Amniotic stem cell (primary cell): Measurements from ENCODE around the gene KIF3B.
"Not testable (repeated sequence)": the region's sequence is repeated elsewhere in the genome, so short reads cannot be mapped to it uniquely, and the experiment has no call there.

ENCODE experiments used
- DNase-seq: peaks from one replicate; lab custom pipeline; 2025; lab: John Stamatoyannopoulos, UW

Gene KIF3B

DNA sequence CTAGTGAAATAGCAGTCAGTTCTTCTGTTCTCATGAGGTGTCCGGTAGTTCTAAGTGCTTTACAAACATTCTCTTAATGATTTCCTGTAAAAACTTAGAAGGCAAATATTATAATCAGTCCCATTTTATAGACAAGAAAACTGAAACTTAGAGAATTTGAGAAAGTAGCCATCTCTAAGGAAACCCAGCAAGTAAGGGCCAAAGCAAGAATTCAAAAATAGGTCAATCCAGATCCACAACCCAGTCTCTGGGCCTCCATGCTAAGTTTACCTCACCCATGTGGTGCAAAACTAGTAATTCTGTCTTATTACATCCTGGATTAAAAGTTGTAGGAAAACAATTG lies 53.1 kb downstream of the KIF3B start:
- no peak for DNase-seq

- no peak for DNase-seq
Measured at GRCh38 chr20:32332614-32333013, 55.2 kb downstream of the KIF3B start.

DNA sequence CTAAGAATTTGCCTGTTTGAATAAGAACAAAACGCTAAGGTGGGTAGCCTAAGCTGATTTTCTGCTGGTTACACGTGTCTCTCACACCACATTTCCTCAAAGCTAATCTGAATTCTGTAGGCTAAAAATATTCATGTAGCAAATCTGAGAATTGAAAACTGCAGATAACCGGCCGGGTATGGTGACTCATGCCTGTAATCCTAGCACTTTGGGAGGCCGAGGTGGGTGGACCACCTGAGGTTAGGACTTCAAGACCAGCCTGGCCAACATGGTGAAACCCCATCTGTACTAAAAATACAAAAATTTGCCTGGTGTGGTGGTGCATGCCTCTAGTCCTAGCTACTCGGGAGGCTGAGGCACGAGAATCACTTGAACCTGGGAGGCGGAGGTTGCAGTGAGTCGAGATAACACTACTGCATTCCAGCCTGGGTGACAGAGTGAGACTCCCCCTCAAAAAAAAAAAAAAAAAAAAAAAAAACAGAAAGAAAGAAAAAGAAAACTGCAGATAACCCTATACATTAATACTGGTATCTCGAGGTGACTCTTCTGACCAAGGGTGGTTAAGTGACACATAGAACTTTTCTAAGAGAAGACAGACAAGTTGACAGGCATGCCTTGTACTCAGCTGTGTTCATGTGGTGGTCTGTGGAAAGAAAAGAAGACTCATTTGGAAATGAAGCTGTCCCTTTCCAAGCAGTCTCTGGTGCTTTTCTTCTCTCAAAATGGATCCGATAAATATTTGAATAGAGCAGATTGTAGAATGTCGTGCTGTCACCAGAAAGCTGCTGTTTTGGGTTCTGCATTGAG lies 55.9 kb downstream of the KIF3B start:
- no peak for DNase-seq

DNA sequence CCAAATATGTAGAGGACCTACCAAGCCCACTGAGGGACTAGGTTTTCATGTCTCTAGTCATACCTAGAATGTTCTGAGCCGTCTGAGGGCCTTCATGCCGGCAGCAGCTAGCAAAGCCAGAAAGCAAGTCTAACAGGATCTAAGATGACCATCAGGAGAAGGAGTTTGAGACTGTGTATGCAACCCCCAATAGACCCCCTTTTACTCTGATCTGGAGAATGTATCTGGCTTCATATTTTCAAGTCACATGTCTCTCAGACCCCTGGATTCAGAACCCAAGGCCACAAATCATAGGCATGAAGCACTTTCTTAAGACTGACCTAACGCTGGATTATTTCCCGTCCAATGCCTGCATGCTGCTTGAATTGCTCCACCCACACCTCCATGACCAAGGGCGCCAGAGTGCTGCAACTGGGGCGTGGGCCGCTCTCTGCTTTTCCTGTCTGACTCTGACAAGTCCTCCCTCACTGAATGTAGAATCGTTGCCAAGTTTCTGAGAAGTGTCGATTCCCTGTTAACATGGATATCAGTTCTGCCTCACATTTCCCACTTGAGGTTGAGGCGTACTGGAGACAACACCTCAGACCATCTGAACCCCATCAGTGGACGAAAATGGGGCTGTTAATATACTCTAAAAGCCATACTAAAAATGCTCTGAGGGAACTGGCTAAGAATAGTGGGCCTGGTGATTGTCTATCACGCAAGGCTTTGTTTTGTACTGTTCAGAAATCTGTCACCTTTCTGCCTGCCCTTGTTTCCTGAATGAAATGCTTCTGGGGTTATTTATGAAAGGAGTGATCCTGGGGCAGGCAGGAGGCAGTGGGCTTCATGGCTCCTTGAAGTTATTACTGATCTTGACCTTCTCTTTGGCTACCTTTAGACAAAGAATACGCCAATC lies 56.8 kb downstream of the KIF3B start:
- DNase-seq = no peak

- no peak for DNase-seq
Measured at GRCh38 chr20:32336918-32337347, 59.5 kb downstream of the KIF3B start.

DNA sequence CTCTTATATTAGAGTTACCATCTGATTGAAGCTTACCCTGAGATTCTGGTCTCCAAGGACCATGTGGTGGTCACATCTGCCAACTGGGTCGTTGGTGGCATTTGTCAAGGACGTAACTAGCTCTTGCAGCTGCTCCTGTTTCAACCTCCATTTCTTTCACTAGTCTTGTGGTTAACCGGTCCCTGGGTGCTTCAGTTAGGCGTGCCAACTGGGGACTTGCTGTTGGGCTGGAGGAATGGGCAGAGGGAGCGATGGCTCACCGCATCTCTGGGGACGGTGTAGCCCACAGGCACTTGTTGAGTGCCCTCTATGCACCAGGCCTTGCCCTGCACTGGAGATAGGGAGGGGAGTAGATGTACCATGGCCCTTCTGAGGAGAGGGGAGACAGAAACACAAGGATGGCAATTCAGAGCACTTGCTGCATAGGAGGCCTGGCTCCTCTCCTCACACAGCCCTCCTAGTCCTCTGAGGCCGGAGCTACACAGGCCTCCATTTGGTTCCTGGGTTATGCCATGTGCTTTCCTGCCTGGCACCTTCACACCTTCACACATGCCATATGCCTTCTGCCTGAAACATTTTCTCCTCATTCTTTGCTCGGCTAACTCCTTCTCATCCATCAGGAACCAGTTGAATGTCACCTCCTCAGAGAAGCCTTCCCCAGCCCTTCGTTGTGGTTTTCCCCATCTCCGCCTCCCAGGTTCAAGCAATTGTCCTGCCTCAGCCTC lies 60.6 kb downstream of the KIF3B start:
- DNase-seq = no peak

- no peak for DNase-seq
Measured at GRCh38 chr20:32338665-32339064, 61.2 kb downstream of the KIF3B start.

DNA sequence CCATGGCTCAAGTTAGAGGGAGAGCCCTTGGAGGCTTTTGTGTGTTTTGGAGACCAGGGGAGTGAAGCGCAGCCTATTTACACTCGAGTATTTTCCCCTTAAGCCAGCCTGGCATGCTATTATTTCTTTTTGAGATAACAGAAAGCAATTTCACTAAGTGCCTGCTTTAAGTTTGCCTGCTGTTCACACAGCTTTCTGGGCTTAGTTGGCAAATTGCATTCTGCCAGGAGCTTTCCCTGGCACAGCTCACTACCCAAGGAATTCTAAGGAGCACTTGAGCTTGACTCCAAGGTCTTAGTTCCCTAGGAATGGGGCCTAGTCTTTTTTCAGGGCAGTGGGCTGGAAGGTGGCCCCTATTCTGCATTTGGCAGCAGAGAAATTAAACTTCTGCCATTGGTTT lies 61.7 kb downstream of the KIF3B start:
- DNase-seq = no peak

GRCh38 chr20:32341053-32341452 lies 63.6 kb downstream of the KIF3B start:
- not testable (repeated sequence) for DNase-seq

- DNase-seq = no peak
Measured at GRCh38 chr20:32343439-32343838, 66.0 kb downstream of the KIF3B start.

- no peak for DNase-seq
Measured at GRCh38 chr20:32344835-32345506, 67.5 kb downstream of the KIF3B start.

- DNase-seq = no peak
Measured at GRCh38 chr20:32348207-32348606, 70.8 kb downstream of the KIF3B start.

- no peak for DNase-seq
Measured at GRCh38 chr20:32350421-32350820, 73.0 kb downstream of the KIF3B start.

- no peak for DNase-seq
Measured at GRCh38 chr20:32352121-32352720, 74.8 kb downstream of the KIF3B start.

GRCh38 chr20:32353848-32354496 lies 76.5 kb downstream of the KIF3B start:
- DNase-seq = no peak

DNA sequence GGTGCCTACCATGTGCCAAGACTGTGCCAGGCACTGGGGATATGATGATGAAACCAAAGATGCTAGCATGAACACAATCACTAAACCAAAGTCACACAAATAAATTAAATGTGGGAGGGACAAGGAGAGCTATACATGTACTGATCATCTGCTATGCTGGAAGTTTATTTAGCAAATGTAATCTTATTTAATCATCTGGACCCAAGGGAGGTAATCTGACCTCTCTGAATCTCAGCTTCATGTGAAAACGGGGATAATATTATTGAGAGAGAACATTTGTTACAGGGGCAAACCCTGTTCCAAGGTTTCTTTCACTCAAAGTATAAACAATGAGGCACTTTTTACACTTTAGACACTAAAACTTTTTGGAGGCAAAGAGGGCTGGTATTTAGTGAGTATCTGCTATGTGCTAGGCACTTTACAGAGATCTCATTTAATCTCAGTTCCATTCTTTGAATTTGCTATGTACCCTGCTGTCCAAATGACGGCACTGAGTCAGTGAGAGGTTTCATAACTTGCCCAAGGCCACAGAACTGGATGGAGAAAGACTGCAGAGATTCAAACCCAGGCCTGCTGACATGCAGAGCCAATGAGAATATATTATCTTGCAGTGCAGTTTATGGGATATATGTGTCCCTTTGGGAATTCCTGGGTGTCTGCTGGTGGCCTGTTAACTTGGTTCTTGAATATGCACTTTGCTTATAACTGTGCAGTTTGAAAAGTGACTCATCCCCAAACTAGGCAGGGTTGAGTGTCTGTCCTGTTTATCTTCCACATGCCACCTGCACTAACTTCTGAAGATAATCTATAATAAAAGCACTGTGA lies 77.4 kb downstream of the KIF3B start:
- DNase-seq = no peak

DNA sequence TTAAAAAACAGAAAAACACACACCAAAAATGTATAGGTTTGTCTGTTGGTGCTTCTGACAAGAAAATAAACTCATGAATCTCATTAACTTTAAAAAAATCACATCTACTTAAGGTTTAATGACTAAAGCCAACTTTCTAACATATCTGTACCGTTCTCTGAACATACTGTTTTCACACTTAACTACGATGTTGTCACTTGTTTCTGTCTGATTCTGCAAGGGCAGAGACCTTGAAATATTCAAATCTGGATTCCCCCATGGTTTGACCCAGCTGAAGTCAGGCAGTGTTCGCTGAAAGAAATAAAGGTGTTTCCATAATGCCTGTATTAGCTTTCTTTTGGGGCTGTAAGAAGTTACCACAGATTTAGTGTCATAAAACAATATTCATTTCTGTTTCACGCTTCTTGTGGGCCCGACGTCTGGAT lies 78.0 kb downstream of the KIF3B start:
- no peak for DNase-seq

- not testable (repeated sequence) for DNase-seq
Measured at GRCh38 chr20:32355907-32356621, 78.6 kb downstream of the KIF3B start.

GRCh38 chr20:32356622-32357374 lies 79.3 kb downstream of the KIF3B start:
- DNase-seq = no peak
